Chondrocyte (in vitro differentiated cells): ENCODE results near the gene OR52J3. TPM values are rescaled to one million over a fixed set of nuclear protein-coding genes. Genes with fewer than 3 reads are reported as not detected.

Source experiments
- DNase-seq: peaks from one replicate; pipeline ENCODE4 v3.0.0; 2021; ENCODE audit warnings: mixed read lengths, low spot score
- H3K27ac Mint-ChIP-seq: one replicate; pipeline ENCODE4 v1.8.0; 2021; ENCODE audit warnings: mild to moderate bottlenecking, moderate library complexity, mixed read lengths; ENCODE audit not compliant: unreplicated experiment
- H3K27me3 Mint-ChIP-seq: 2 replicates; pipeline ENCODE4 v1.8.0; 2021; ENCODE audit warnings: low read depth, mixed read lengths
- H3K36me3 Mint-ChIP-seq: 2 replicates; pipeline ENCODE4 v1.8.0; 2021; ENCODE audit warnings: low read depth, mixed read lengths
- H3K4me1 Mint-ChIP-seq: 2 replicates; pipeline ENCODE4 v1.8.0; 2021; ENCODE audit warnings: low read depth, mild to moderate bottlenecking, mixed read lengths
- H3K4me3 Mint-ChIP-seq: one replicate; pipeline ENCODE4 v1.8.0; 2021; ENCODE audit warnings: mild to moderate bottlenecking, moderate library complexity, mixed read lengths; ENCODE audit not compliant: unreplicated experiment
- H3K9me3 Mint-ChIP-seq: 2 replicates; pipeline ENCODE4 v1.8.0; 2021; ENCODE audit warnings: low read depth, mixed read lengths
- CTCF ChIP-seq: fragments of 200-600 bp; sonication (generic); IDR thresholded peaks from 2 replicates; pipeline ENCODE4 v1.5.0; 2021; ENCODE audit warnings: antibody characterized with exemption, mild to moderate bottlenecking, moderate library complexity
- long read RNA-seq: library from polyadenylated mRNA; stranded (forward); transcript quantifications from one replicate; pipeline ENCODE4 v2.0.0, GENCODE V29; 2021
- total RNA-seq: library from RNA; stranded (reverse); gene quantifications from 3 replicates; pipeline ENCODE4 v1.2.1, GENCODE V29; 2021

Gene OR52J3
- total RNA-seq: not detected in 3 replicates
- long read RNA-seq: 0 reads

GRCh38 chr11:5046226-5046625 is at the start of gene OR52J3:
TSS of gene OR52J3 (plus strand) at chr11:5046526. CDS start at chr11:5046526, 0 bp downstream.
- TF ChIP-seq CTCF: no peak
- no peak for DNase-seq
- H3K36me3 Mint-ChIP-seq: no peaks in the 10 kb centered on the region
- H3K9me3 Mint-ChIP-seq: no peaks in the 10 kb centered on the region
- H3K27me3 Mint-ChIP-seq: peaks cover 8% of the 10 kb centered on the region
- no peak within 1 kb of the TSS for H3K4me3 Mint-ChIP-seq
- H3K27ac Mint-ChIP-seq: no peak within 1 kb of the TSS
- H3K4me1 Mint-ChIP-seq: no peaks in the 10 kb centered on the region

- Mint-ChIP-seq H3K36me3 (no peaks in the 10 kb centered on the region), H3K4me3 (no peak overlapping the region), H3K27me3 (peaks cover 26% of the 10 kb centered on the region), H3K9me3 (no peaks in the 10 kb centered on the region), H3K27ac (no peak overlapping the region), H3K4me1 (no peaks in the 10 kb centered on the region)
- peak; percentile 89 for TF ChIP-seq CTCF
- DNase-seq: no peak
These were observed 41.7 kb upstream of the OR52J3 start for GRCh38 chr11:5004424-5005274.

- TF ChIP-seq CTCF: no peak
- H3K27ac Mint-ChIP-seq: no peak overlapping the region
- H3K9me3 Mint-ChIP-seq: no peaks in the 10 kb centered on the region
- no peaks in the 10 kb centered on the region for H3K36me3 Mint-ChIP-seq
- peaks cover 21% of the 10 kb centered on the region for H3K27me3 Mint-ChIP-seq
- no peak for DNase-seq
- no peak overlapping the region for H3K4me3 Mint-ChIP-seq
- H3K4me1 Mint-ChIP-seq: no peaks in the 10 kb centered on the region
These were observed 38.8 kb upstream of the OR52J3 start for GRCh38 chr11:5007561-5007960.

- peaks cover 5% of the 10 kb centered on the region for H3K9me3 Mint-ChIP-seq
- H3K27me3 Mint-ChIP-seq: peaks cover 12% of the 10 kb centered on the region
- no peak for TF ChIP-seq CTCF
- H3K4me3 Mint-ChIP-seq: no peak overlapping the region
- no peaks in the 10 kb centered on the region for H3K4me1 Mint-ChIP-seq
- H3K36me3 Mint-ChIP-seq: no peaks in the 10 kb centered on the region
- H3K27ac Mint-ChIP-seq: no peak overlapping the region
- DNase-seq: no peak
These were observed 35.1 kb upstream of the OR52J3 start for GRCh38 chr11:5011254-5011653.

- Mint-ChIP-seq H3K36me3 (no peaks in the 10 kb centered on the region), H3K4me3 (no peak overlapping the region), H3K27me3 (peaks cover 15% of the 10 kb centered on the region)
These were observed 33.3 kb upstream of the OR52J3 start for GRCh38 chr11:5013012-5013411.

More at GRCh38 chr11:5013012-5013411, 33.3 kb upstream of the OR52J3 start:
- no peak overlapping the region for H3K27ac Mint-ChIP-seq
- no peak for DNase-seq
- TF ChIP-seq CTCF: no peak
- peaks cover 5% of the 10 kb centered on the region for H3K9me3 Mint-ChIP-seq
- H3K4me1 Mint-ChIP-seq: no peaks in the 10 kb centered on the region
